GM12865 (cell line): ENCODE data around the gene TST.

Experiments used
- DNase-seq: peaks from one replicate; pipeline ENCODE4 v3.0.0; 2010; ENCODE audit warnings: low read depth
- H3K4me3 ChIP-seq: 2 replicates; pipeline ENCODE4 v1.5.1; 2011; ENCODE audit warnings: mild to moderate bottlenecking, low read depth, low read length, control low read depth
- TF ChIP-seq, protein P1 (sequence below): IDR thresholded peaks from 2 replicates; pipeline ENCODE4 v1.5.1; 2011; ENCODE audit warnings: low read length, control low read depth, low read depth, inconsistent platforms; ENCODE audit not compliant: insufficient read depth; ENCODE audit errors: missing control alignments

Gene TST

DNA sequence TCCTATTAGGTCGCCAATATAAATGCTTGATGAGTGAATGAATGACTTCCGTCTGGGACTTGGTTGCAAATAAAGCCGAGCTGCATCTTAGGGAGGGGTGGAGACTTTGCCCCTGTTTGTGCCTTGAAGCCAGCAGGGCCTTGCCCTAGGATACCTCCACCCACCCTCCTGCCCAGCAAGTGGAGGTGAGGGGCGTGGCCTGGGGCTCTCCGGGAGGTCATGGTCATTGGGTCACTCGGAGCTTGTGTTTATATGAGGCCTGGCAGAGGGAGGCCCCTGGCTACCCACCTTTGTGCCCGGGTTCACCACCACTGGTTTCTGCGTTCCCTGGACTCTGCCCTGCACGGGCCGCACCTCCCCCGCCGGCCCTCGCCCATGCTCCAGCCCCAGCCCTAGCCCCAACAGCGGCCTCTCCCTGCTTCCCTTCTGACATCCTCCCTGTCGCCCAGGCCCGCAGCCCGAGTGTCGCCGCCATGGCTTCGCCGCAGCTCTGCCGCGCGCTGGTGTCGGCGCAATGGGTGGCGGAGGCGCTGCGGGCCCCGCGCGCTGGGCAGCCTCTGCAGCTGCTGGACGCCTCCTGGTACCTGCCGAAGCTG is 4.6 kb upstream of the TST start:
- no peak for DNase-seq
- H3K4me3 ChIP-seq, result no peak overlapping the region
- TF ChIP-seq, protein P1, sequence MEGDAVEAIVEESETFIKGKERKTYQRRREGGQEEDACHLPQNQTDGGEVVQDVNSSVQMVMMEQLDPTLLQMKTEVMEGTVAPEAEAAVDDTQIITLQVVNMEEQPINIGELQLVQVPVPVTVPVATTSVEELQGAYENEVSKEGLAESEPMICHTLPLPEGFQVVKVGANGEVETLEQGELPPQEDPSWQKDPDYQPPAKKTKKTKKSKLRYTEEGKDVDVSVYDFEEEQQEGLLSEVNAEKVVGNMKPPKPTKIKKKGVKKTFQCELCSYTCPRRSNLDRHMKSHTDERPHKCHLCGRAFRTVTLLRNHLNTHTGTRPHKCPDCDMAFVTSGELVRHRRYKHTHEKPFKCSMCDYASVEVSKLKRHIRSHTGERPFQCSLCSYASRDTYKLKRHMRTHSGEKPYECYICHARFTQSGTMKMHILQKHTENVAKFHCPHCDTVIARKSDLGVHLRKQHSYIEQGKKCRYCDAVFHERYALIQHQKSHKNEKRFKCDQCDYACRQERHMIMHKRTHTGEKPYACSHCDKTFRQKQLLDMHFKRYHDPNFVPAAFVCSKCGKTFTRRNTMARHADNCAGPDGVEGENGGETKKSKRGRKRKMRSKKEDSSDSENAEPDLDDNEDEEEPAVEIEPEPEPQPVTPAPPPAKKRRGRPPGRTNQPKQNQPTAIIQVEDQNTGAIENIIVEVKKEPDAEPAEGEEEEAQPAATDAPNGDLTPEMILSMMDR, result no peak

DNA sequence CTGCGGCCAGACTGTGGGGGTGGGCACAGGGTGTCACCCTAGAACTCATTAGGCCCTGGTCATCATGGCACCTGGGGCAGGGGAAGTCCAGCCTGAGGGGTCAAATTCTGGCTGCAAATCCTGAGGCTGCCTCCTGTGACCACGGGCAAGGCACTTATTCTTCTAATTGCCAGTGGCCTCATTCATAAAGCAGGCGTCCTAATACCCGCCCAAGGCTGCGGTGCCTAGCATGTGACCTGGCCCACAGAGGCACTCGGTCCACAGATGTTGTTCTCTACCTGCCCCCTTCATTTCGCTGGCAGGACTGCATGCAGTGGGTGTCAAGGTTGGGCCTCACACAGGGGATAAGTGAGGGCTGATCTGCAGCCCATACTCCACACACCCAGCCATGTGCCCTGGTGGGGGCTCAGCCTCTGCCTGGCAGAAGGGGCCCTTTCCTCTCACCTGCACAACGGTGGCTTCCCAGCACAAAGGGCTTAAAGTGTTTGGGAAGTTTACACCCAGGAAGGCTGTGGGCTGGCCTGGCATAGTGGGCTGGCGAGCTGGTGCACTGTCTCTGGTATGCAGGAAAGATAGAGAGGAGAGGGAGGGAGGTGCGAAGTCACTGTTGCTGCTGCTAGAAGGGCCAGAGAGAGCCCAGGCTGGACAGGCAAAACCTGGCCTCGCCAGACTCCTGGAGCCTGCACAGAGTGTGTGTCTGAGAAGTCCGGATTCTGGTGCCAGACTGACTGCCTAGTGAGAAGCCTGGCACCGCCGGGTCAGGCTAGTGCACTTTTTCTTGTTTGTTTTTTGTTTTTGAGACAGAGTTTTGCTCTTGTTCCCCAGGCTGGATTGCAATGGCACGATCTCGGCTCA is 3.5 kb upstream of the TST start:
- DNase-seq, result no peak
- TF ChIP-seq, protein P1, result no peak
- no peak overlapping the region for H3K4me3 ChIP-seq

DNA sequence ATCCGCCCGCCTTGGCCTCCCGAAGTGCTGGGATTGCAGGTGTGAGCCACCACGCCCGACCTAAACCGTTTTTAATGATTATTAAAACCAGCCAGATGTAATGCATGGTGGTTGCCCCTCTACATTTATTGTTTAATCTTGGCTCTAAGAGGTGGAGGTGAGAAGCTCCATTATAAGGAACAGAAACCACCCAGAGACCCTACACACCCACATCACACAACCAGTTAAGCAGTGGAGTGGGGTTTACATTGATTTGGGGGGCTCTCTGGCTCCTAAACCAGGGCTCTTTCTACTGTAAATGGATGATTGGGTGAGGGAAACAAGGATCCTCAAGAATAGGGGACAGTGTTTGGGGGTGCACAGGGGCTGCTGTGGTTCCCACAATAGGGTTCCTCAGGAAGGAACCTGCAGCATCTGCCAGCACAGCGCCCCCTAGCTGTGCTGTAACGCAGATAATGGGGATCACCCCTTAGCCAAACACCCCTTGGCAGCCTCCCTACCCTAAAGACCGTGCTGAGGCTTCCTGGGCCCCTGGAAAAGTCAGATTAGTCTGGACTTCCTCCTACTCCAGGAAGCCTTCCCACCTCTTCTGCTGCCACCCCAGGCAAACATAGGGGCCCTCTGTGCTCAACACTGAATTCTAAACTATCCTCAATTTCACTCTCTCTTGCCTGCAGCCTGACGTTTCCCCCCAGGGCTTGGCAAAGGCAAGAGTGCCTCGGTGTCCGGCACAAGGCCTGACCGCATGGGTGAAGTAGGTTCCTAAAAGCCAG is 2.6 kb upstream of the TST start:
- peak; percentile 78 for DNase-seq
- TF ChIP-seq, protein P1, result peak; percentile 90
- H3K4me3 ChIP-seq, result no peak overlapping the region

DNA sequence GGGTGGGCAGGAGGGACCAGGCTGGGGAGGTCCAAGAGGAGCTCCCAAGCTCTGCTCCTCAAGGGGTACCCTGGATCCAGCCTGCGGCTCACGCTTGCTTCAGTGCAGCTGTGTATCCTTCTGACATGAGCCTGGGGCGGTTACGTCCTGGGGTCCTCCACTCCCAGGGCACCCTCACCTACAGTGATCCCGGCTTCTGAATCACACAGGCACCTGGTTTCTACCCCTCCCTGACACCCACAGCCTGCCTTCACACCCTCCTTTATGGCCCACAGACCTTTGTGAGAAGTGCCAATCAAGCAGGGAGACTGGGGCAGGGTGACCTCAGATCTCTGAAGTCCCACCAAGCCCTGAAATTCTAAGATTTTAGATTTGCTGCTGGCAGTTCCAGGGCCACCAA is 1.8 kb upstream of the TST start:
- TF ChIP-seq, protein P1, result no peak
- H3K4me3 ChIP-seq, result no peak overlapping the region
- no peak for DNase-seq

DNA sequence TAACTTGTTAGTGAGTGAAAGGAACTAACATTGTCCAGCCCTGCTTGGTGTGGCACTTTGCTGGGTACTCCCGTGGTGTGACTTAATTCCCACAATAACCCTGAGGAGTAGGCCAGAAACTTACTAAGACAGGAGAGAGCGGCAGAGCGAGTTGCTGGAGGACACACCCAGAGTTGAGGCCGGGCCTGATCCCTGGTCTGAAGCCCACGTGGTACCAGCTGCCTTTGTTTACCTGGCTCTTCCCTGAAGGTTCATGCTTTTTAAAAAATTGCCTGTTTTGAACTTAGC is 889 bp upstream of the TST start:
- peak; percentile 24 for DNase-seq
- TF ChIP-seq, protein P1, result no peak
- H3K4me3 ChIP-seq, result peak overlapping the region; percentile 63

DNA sequence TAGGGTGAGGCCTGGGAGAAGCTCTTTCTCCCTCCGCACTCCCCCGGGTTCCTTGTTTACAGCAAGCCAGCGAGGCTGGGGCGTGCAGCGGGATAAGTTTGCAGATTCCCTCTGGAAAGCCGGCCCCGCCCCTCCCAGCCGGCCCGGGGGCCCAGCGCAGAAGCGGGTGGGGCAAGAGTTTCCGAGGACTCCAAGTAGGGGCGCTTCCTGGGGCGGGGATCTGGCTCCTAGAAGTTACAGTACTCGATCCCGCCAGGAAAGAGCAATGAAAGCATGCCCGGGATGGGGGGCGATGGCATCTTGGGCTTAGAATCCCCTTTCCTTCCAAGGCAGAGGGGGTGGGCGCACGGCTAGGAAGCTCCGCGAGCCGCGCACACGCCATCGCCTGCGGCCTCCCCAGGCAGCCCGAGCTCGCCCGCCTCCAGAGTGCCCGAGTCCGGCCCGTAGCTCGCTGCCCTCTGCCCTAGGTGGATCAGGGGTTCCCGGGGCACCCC is 385 bp downstream of the TST start:
- TF ChIP-seq, protein P1, result no peak
- DNase-seq, result no peak
- H3K4me3 ChIP-seq, result peak overlapping the region; percentile 51
